HFF-Myc (cell line): Measurements from ENCODE around the gene ARL15.

ENCODE experiments used
- DNase-seq: peaks from one replicate; pipeline ENCODE4 v3.0.0-alpha.2; 2011; ENCODE audit warnings: low read depth; ENCODE audit errors: extremely low read depth
- H3K4me3 ChIP-seq: replicated peaks from 2 replicates; pipeline ENCODE4 v1.5.1; 2011; ENCODE audit warnings: low read depth, mild to moderate bottlenecking, control low read depth, low read length
- TF ChIP-seq, protein P1 (sequence below): IDR thresholded peaks from 2 replicates; pipeline ENCODE4 v1.5.1; 2012; ENCODE audit warnings: mild to moderate bottlenecking, low read depth, low read length, control low read depth; ENCODE audit errors: missing control alignments

The ARL15 gene

DNA sequence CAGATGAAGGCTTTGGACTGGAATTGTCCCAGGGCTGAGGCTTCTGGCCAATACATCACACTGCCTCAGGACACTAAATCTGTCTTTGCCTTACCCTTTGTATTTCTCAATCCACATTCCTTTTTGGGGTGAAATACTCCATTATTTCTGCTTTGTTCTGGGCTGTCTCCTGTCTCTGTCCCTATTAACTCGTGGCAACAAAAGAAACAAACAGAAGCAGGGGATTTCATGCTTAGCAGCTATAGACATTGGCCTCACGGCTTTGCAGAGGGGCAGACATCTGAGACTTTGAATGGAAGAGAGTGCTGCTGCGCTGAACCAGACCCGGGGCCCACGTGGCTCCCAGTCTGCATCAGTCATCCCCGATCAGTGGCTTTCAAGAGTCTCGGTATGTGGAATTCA lies 129.7 kb downstream of the ARL15 start:
- no peak overlapping the region for H3K4me3 ChIP-seq
- DNase-seq: no peak
- TF ChIP-seq, protein P1, sequence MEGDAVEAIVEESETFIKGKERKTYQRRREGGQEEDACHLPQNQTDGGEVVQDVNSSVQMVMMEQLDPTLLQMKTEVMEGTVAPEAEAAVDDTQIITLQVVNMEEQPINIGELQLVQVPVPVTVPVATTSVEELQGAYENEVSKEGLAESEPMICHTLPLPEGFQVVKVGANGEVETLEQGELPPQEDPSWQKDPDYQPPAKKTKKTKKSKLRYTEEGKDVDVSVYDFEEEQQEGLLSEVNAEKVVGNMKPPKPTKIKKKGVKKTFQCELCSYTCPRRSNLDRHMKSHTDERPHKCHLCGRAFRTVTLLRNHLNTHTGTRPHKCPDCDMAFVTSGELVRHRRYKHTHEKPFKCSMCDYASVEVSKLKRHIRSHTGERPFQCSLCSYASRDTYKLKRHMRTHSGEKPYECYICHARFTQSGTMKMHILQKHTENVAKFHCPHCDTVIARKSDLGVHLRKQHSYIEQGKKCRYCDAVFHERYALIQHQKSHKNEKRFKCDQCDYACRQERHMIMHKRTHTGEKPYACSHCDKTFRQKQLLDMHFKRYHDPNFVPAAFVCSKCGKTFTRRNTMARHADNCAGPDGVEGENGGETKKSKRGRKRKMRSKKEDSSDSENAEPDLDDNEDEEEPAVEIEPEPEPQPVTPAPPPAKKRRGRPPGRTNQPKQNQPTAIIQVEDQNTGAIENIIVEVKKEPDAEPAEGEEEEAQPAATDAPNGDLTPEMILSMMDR: no peak

DNA sequence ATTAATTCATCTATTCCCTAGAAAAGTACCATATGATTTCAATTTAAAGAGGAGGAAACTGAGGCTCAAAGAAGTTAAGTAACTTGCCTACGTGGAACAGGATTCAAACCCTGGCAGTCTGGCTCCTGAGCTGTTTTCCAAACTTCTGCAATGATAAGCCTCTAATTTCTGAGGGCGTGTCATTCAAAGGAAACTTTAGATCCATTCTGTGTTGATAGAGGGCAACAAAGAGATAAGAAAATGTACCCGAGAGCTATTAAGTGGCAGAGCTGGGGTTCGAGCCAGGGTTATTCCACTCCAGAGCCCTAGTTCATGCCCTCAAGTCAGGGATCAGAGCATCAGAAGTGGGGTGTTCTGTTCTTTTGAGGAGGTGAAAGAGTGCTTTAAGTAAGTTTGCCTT lies 131.4 kb downstream of the ARL15 start:
- TF ChIP-seq, protein P1: no peak
- H3K4me3 ChIP-seq: no peak overlapping the region
- DNase-seq: no peak

DNA sequence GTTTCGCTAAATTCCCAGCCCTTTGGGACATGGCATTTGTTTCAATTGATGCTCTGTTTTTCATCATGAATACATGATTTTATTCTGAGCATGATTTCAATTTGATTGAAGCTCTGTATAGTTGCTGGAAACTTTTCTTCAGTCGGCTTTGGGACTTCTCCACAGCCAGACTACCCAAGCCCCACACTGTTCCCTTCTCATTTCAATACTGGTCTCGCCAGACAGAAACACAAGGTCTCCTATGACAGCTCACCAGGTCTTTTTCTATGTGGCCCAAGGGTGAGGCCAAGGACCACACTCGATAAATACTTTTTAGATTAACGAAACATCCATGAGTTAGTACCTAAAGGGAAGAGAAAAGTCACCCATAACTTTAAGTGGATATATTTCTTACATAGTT lies 132.2 kb downstream of the ARL15 start:
- no peak overlapping the region for H3K4me3 ChIP-seq
- TF ChIP-seq, protein P1: no peak
- DNase-seq: no peak

DNA sequence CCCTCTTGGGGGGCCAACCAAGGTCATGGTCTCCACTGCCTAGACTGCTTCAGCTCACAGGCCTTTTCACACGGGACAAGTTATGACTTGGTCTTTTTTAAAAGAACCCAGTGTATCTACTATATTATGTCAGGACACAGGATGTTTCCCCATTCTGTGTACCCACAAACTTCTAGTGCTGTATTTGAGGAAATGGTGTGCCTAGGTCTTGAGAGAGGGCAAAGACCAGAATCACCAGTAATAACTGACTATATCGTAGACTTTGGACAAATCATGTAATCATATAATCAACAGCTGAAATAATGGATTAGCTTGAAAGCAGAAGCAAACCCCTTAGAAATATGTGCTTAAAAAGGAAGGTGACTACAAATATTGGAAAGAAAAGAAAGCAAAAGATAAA lies 133.3 kb downstream of the ARL15 start:
- no peak for DNase-seq
- H3K4me3 ChIP-seq: no peak overlapping the region
- TF ChIP-seq, protein P1: no peak

DNA sequence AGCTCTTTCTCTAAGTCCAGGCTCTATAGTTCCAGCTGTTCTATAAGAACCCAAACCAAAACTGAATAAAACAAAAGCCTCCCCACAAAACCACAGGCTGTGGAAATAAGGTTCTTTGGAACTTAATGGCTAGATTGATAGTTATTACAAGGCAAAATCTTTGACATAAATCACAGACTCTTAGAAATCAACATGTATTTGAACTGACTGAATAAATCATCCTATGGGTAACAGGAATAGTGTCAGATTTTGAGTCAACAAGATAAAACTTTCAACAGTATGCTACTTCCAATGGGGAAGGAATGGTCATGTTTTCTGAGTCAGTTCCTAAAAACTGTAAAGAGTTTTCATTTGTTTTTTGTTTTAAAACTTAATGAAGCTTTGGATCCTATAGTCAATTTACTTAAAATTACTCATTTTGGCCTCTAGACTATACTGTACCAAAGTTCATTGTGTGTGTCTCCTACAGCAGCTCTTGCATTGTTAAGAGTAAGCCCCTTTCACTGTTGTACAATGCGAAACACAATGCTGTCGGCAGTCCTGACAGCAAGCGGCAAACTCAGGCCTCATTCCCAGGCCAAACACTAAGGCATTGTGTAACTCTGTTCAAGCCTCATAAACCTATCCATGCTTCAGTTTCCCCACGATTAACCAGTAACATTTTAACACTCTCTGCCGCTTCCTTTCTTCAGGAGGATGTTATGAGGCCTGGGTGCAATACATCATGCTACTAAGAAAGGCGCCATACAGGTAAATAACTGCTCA lies 134.1 kb downstream of the ARL15 start:
- DNase-seq: no peak
- TF ChIP-seq, protein P1: no peak
- no peak overlapping the region for H3K4me3 ChIP-seq

DNA sequence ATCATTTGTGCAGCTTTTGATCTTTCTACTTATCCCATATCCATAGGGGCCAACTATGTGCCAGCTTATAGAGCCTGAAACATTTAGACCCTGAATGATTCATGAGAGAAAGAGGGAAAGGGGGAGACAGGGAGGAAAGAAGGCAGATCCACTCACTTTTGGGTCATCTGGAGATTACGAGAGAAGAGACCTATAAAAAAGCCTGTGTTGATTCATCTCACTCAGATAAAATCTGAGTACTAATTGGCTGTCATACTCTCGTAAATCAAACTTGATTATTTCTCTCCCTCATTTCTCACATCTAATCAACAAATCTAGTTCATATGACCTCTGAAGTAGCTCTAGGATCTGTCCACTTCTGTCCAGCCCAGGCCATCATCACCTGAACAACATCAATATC lies 137.1 kb downstream of the ARL15 start:
- no peak for DNase-seq
- TF ChIP-seq, protein P1: no peak
- no peak overlapping the region for H3K4me3 ChIP-seq
